Gastroesophageal sphincter (tissue), 4 donors: ENCODE data around the gene RELT. TPM values are rescaled to one million over a fixed set of nuclear protein-coding genes. Genes with fewer than 3 reads are reported as not detected.

ENCODE experiments used
- ATAC-seq: fragments of 150-250 bp; one replicate; pipeline ENCODE4 v1.9.1; 2016; ENCODE audit warnings: mild to moderate bottlenecking, moderate library complexity
- H3K27ac ChIP-seq, 4 donors: fragments of 200-600 bp; sonication (generic) in 3 of 4; 1 replicate in 3 of 4; 2 replicates in 1 of 4; pipeline ENCODE4 v1.5.1; 2016 to 2019
- H3K27me3 ChIP-seq: fragments of 200-600 bp; sonication (generic); one replicate; pipeline ENCODE4 v1.5.1; 2019
- H3K36me3 ChIP-seq, 2 donors: fragments of 200-600 bp; sonication (generic); one replicate each; pipeline ENCODE4 v1.5.1; 2019; ENCODE audit warnings: control low read depth in 1 of 2
- H3K4me1 ChIP-seq, 3 donors: fragments of 200-600 bp; sonication (generic); 1 replicate in 2 of 3; 2 replicates in 1 of 3; pipeline ENCODE4 v1.5.1; 2016 to 2019; ENCODE audit warnings: control low read depth in 2 of 3
- H3K4me3 ChIP-seq, 2 donors: fragments of 200-600 bp; sonication (generic); one replicate each; pipeline ENCODE4 v1.5.1; 2019; ENCODE audit warnings: mild to moderate bottlenecking in 1 of 2, moderate library complexity in 1 of 2
- H3K9me3 ChIP-seq, 3 donors: fragments of 200-600 bp; sonication (generic); one replicate each; pipeline ENCODE4 v1.5.1; 2017 to 2019; ENCODE audit warnings: control low read depth in 2 of 3
- CTCF ChIP-seq, 4 experiments: fragments of 200-600 bp in 2 of 4; fragments of 450-650 bp in 2 of 4; sonication (generic) in 1 of 4; IDR thresholded peaks; one replicate each; pipeline ENCODE4 v1.5.1; 2017 to 2019; ENCODE audit warnings: antibody characterized with exemption in 4 of 4, mild to moderate bottlenecking in 2 of 4, moderate library complexity in 2 of 4
- EP300 ChIP-seq: sonication (generic); formaldehyde crosslinking; IDR thresholded peaks from one replicate; pipeline ENCODE4 v1.6.1; 2017; ENCODE audit warnings: antibody characterized with exemption, mild to moderate bottlenecking
- POLR2A ChIP-seq, 2 donors: fragments of 450-650 bp; IDR thresholded peaks; one replicate each; pipeline ENCODE4 v1.6.1; 2017; ENCODE audit warnings: antibody characterized with exemption in 2 of 2, mild to moderate bottlenecking in 2 of 2, moderate library complexity in 1 of 2
- POLR2AphosphoS5 ChIP-seq: sonication (generic); formaldehyde crosslinking; IDR thresholded peaks from one replicate; pipeline ENCODE4 v1.6.1; 2017; ENCODE audit warnings: antibody characterized with exemption
- WGBS, 2 donors: methylation state at CpG; one replicate each; pipeline ENCODE4 v1.1.5; 2018; ENCODE audit warnings: low coverage in 1 of 2; 5-methylcytosine and 5-hydroxymethylcytosine counted together
- total RNA-seq, 4 donors: library from RNA; depleted of rRNA; stranded (reverse); fragments of >200 nt; gene quantifications; one replicate each; pipeline ENCODE4 v1.1.0, GENCODE V29; 2016

RELT gene
- total RNA-seq, 4 donors from 2014 or later = 2.3 to 5.7 (median 3.5) TPM

DNA sequence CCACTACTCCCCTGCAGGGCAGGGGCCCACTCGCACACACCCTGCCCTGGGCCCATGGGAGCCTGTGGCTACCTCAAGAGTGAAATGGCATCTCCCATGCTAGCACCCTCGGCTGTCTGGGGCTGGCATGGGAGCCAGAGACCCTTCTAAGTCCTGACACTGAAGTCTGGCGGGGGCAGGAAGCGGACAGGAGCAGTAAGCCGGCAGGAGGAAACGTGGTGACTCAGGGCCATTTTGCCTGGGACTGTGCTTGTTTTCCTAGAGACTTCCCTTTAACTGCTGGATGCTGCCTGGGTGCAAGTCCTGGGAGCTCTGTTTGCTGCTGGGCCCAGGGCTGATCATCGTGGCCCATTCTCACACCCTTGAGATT lies 16.8 kb downstream of the RELT start:
- Histone ChIP-seq H3K9me3 (no peaks in the 10 kb centered on the region), H3K4me3 (no peak overlapping the region), H3K27ac (no peak overlapping the region), H3K36me3 (no peaks in the 10 kb centered on the region), H3K27me3 (no peaks in the 10 kb centered on the region), H3K4me1 (peaks cover 0 to 26% (median 0%) of the 10 kb centered on the region in 3 donors)
- no peak for ATAC-seq
- TF ChIP-seq EP300 (no peak), CTCF (IDR thresholded peaks at IDR 0.05) (no peak), POLR2AphosphoS5 (no peak), POLR2A (IDR thresholded peaks at IDR 0.05) (no peak)
- 100% methylated on average over 1 of the region's 7 CpGs; no CpG with 5 or more reads in 1 of the 2 donors for WGBS, 2 donors

DNA sequence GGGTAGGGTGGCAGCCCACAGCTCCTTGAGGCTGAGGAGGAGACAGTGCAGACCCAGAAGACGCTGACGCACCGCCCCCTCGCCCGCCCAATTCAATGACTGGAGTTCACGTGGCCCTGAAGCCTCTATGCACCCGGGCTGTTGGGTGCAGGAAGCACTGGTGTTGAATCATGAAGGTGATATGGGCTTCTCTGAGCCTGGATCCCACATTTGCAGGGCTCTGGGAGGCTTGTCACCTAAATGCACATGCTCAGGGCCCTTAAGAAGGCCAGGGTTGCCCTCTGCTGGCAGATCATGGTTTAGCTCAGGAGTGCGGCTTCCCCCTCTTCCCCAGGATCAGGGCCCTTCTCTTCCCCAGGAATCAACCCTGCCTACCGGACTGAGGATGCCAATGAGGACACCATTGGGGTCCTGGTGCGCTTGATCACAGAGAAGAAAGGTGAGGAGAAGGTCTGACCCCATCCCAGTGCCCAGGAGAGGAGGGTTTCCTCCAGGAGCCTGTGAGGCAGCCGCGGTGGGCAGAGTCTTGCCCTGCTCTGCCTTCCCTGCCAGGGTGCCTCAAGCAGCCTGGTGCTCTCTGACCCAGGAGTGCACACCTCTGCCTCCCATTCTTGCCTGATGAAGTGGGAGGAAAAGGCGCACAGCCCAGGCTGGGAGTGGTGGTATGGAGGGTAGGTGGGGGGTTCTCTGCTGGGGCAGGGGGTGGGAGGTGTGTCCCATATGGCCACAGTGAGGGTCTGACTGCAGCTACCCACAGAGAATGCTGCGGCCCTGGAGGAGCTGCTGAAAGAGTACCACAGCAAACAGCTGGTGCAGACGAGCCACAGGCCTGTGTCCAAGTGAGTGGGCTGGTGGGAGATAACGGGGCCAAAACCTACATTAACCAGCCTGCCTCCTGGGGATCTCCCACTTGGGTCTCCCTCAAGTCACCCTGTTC lies 17.5 kb downstream of the RELT start:
- Histone ChIP-seq H3K27ac (no peak overlapping the region), H3K27me3 (no peaks in the 10 kb centered on the region), H3K36me3 (no peaks in the 10 kb centered on the region), H3K4me1 (peaks cover 0 to 26% (median 0%) of the 10 kb centered on the region in 3 donors), H3K9me3 (no peaks in the 10 kb centered on the region), H3K4me3 (no peak overlapping the region)
- peak; percentile 58 for ATAC-seq
- TF ChIP-seq CTCF (IDR thresholded peaks at IDR 0.05) (peak in 3 of 4 experiments; percentile 76 to 86 (median 81)), EP300 (no peak), POLR2A (IDR thresholded peaks at IDR 0.05) (no peak), POLR2AphosphoS5 (no peak)
- no CpG with 5 or more reads among the region's 16 CpGs for WGBS, 2 donors

DNA sequence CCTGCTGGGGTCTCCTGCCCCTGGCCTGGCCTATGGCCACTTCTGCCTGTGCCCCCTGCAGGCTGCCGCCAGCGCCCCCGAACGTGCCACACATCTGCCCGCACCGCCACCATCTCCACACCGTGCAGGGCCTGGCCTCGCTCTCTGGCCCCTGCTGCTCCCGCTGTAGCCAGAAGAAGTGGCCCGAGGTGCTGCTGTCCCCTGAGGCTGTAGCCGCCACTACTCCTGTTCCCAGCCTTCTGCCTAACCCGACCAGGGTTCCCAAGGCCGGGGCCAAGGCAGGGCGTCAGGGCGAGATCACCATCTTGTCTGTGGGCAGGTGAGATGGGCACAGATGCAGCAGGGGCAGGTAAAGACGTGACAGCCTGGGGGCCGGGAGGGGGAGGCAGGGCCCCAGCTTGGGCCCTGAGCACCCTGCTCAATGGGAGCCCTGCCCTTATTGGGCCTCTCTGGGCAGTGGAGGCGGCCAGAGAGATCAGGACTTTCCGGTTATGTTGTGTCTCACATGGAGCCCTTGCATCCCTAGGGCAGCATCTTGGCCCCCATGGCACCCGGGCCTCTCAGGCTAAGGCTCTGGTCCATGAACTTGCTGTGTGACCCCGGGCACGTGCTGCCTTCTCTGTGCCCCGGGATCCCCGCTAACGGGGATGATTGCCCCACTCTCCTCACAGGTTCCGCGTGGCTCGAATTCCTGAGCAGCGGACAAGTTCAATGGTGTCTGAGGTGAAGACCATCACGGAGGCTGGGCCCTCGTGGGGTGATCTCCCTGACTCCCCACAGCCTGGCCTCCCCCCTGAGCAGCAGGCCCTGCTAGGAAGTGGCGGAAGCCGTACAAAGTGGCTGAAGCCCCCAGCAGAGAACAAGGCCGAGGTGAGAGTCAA lies 18.5 kb downstream of the RELT start:
- Histone ChIP-seq H3K27me3 (no peaks in the 10 kb centered on the region), H3K4me3 (no peak overlapping the region), H3K27ac (no peak overlapping the region), H3K9me3 (no peaks in the 10 kb centered on the region), H3K4me1 (peaks cover 0 to 24% (median 0%) of the 10 kb centered on the region in 3 donors), H3K36me3 (no peaks in the 10 kb centered on the region)
- 60% methylated on average over 1 of the region's 34 CpGs; no CpG with 5 or more reads in 1 of the 2 donors for WGBS, 2 donors
- TF ChIP-seq POLR2AphosphoS5 (no peak), EP300 (no peak), POLR2A (IDR thresholded peaks at IDR 0.05) (no peak), CTCF (IDR thresholded peaks at IDR 0.05) (no peak)
- no peak for ATAC-seq

- Histone ChIP-seq H3K4me1 (peaks cover 0 to 24% (median 0%) of the 10 kb centered on the region in 3 donors), H3K36me3 (no peaks in the 10 kb centered on the region)
- 17% methylated on average over 1 of the region's 22 CpGs; no CpG with 5 or more reads in 1 of the 2 donors for WGBS, 2 donors
Observed at GRCh38 chr11:73395297-73396208, 19.4 kb downstream of the RELT start.

More at GRCh38 chr11:73395297-73396208, 19.4 kb downstream of the RELT start:
- ATAC-seq = no peak
- TF ChIP-seq CTCF (IDR thresholded peaks at IDR 0.05) = no peak
- no peak for TF ChIP-seq POLR2A (IDR thresholded peaks at IDR 0.05)
- no peak for TF ChIP-seq POLR2AphosphoS5
- Histone ChIP-seq H3K27ac (no peak overlapping the region), H3K27me3 (no peaks in the 10 kb centered on the region), H3K4me3 (no peak overlapping the region), H3K9me3 (no peaks in the 10 kb centered on the region)
